ENCODE measurements around the gene AXIN2.

The AXIN2 gene

GRCh38 chr17:65495122-65496055 lies 66.1 kb downstream of the AXIN2 start:
- Histone ChIP-seq H3K4me3 (replicated peaks; ENCODE audit: insufficient read depth, low read length) (no peak overlapping the region), H3K27ac (replicated peaks) (no peak overlapping the region), H3K27me3 (ENCODE audit: insufficient read depth, poor library complexity, severe bottlenecking) (no peaks in the 10 kb centered on the region)
- no peak for TF ChIP-seq GABPA (IDR thresholded peaks at IDR 0.05; ENCODE audit: low read depth)
- no peak for DNase-seq (ENCODE audit: low read depth in 1 of 2, low spot score in 1 of 2)

DNA sequence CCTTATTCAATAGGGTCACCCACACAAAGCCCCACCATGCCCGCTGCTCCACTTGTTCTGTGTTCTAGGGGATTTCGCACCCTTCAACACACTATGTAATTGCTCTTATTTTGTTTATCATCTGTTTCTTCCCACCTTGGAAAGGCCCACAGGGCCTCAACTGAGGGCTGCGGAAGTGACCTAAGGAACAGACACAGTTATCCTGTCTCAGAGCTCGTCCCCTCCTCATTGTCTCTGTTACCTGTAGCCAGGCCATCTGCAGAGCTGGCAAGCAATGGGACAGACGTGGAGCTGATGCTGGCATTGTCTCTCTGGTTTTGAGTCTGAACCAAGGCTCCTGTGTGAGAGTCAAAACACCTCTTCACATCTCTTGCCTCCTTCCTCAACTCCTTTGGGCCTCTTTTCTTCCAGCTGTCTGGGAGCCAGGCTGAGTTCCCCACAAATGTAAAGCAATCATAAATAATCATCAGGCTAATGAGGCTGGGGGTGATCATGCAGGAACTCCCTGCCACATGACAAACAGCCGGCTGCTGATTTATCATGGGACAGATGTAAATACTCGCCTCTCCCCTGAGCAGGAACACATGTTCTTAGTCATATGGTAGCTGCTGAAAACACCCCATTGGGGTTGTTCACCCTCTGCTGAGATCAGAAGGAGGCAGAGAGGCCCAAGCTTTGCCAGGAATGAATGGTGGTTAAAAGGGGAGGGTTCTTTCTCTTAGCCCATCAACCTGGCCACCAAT lies 71.9 kb downstream of the AXIN2 start:
- Histone ChIP-seq H3K27me3 (ENCODE audit: insufficient read depth, poor library complexity, severe bottlenecking) (no peaks in the 10 kb centered on the region), H3K27ac (replicated peaks) (no peak overlapping the region), H3K4me3 (replicated peaks; ENCODE audit: insufficient read depth, low read length) (no peak overlapping the region)
- TF ChIP-seq CTCF (IDR thresholded peaks at IDR 0.05; ENCODE audit: insufficient read depth, low read length) (no peak), GABPA (IDR thresholded peaks at IDR 0.05; ENCODE audit: low read depth) (no peak), SPI1 (IDR thresholded peaks at IDR 0.05; ENCODE audit: borderline replicate concordance, low read depth) (no peak), POLR2AphosphoS5 (IDR thresholded peaks at IDR 0.05; ENCODE audit: low read depth) (no peak), REST (IDR thresholded peaks at IDR 0.05; ENCODE audit: insufficient replicate concordance, low read depth) (no peak)
- no peak for DNase-seq (ENCODE audit: low read depth in 1 of 2, low spot score in 1 of 2)

GRCh38 chr17:65488665-65489064 lies 72.8 kb downstream of the AXIN2 start:
- H3K27ac ChIP-seq (replicated peaks) = no peak overlapping the region
- no peak for TF ChIP-seq CTCF (IDR thresholded peaks at IDR 0.05; ENCODE audit: insufficient read depth, low read length)
- no peak for TF ChIP-seq POLR2AphosphoS5 (IDR thresholded peaks at IDR 0.05; ENCODE audit: low read depth)
- TF ChIP-seq GABPA (IDR thresholded peaks at IDR 0.05; ENCODE audit: low read depth) = no peak
- no peak for TF ChIP-seq SPI1 (IDR thresholded peaks at IDR 0.05; ENCODE audit: borderline replicate concordance, low read depth)
- H3K27me3 ChIP-seq (ENCODE audit: insufficient read depth, poor library complexity, severe bottlenecking) = no peaks in the 10 kb centered on the region
- DNase-seq (ENCODE audit: low read depth in 1 of 2, low spot score in 1 of 2) = no peak
- H3K4me3 ChIP-seq (replicated peaks; ENCODE audit: insufficient read depth, low read length) = no peak overlapping the region

DNA sequence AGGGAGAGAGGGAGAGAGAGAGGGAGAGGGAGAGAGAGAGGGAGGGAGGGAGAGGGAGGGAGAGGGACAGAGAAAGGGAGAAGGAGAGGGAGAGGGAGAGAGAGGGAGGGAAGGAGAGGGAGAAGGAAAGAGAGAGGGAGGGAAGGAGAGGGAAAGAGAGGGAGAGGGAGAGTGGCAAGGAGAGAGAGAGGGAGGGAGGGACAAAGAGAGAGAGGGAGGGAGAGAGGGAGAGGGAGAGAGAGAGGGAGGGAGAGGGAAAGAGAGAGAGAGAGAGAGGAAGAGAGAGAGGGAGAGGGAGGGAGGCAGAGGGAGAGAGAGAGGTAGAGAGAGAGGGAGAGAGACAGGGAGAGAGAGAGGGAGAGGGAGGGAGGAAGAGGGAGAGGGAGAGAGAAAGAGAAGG lies 73.5 kb downstream of the AXIN2 start:
- Histone ChIP-seq H3K27me3 (ENCODE audit: insufficient read depth, poor library complexity, severe bottlenecking) (no peaks in the 10 kb centered on the region), H3K27ac (replicated peaks) (no peak overlapping the region), H3K4me3 (replicated peaks; ENCODE audit: insufficient read depth, low read length) (no peak overlapping the region)
- no peak for DNase-seq (ENCODE audit: low read depth in 1 of 2, low spot score in 1 of 2)
- TF ChIP-seq GABPA (IDR thresholded peaks at IDR 0.05; ENCODE audit: low read depth) = no peak
- no peak for TF ChIP-seq REST (IDR thresholded peaks at IDR 0.05; ENCODE audit: insufficient replicate concordance, low read depth)
- no peak for TF ChIP-seq POLR2AphosphoS5 (IDR thresholded peaks at IDR 0.05; ENCODE audit: low read depth)
- TF ChIP-seq CTCF (IDR thresholded peaks at IDR 0.05; ENCODE audit: insufficient read depth, low read length) = no peak
- TF ChIP-seq SPI1 (IDR thresholded peaks at IDR 0.05; ENCODE audit: borderline replicate concordance, low read depth) = no peak
